HepG2 (cell line): Measurements from ENCODE around the gene PTPRM. TPM values are rescaled to one million over a fixed set of nuclear protein-coding genes. Genes with fewer than 3 reads are reported as not detected.

ENCODE experiments used
- ATAC-seq: fragments of 200-7000 bp; cut with Tn5 transposase; 3 replicates; pipeline ENCODE4 v1.9.1; 2020; ENCODE audit warnings: mild to moderate bottlenecking, moderate library complexity
- BruUV-seq: library from RNA; stranded (reverse); fragments of 400-500 nt; replicated peaks from 2 replicates; lab custom pipeline; 2021; lab: Mats Ljungman, UMichigan
- CTCF ChIA-PET: fragments of 300-600 bp; formaldehyde crosslinking; extraction: SDS; loops from one replicate; lab custom pipeline; 2021; ENCODE audit warnings: low total read pairs, inconsistent platforms, low intra/inter-chr PET ratio; lab: Yijun Ruan, JAX
- POLR2A ChIA-PET: fragments of 350-600 bp; sonication (Branson Sonifier 250); formaldehyde crosslinking; loops from one replicate; lab custom pipeline; 2020; ENCODE audit warnings: antibody characterized with exemption, inconsistent platforms; lab: Yijun Ruan, JAX
- DNase-seq: peaks from one replicate; pipeline ENCODE4 v3.0.0-alpha.2; 2015; ENCODE audit warnings: low spot score
- FAIRE-seq: peaks from 3 replicates; lab custom pipeline; 2011; peaks lifted over from hg19 to GRCh38; lab: Jason Lieb, UNC
- H2AFZ ChIP-seq: one replicate; pipeline ENCODE4 v1.6.1; 2011; ENCODE audit warnings: low read length, inconsistent platforms
- H3K27ac ChIP-seq: fragments of 300-600 bp; 3 replicates; pipeline ENCODE4 v1.8.0; 2011; ENCODE audit warnings: mixed run types, mild to moderate bottlenecking, mixed read lengths, low read length, inconsistent platforms; ENCODE audit not compliant: insufficient read depth; ENCODE audit errors: extremely low read length
- H3K27me3 ChIP-seq, 2 experiments: fragments of 200-600 bp in 1 of 2; 2 replicates in 1 of 2; 3 replicates in 1 of 2; pipeline versions ENCODE4 v1.6.0 to v1.8.0; 2011; ENCODE audit warnings: low read length in 2 of 2, mild to moderate bottlenecking in 2 of 2, moderate library complexity in 2 of 2, inconsistent platforms in 1 of 2; ENCODE audit not compliant: insufficient read depth in 2 of 2, control insufficient read depth in 1 of 2
- H3K36me3 ChIP-seq, 2 experiments: fragments of 200-600 bp in 1 of 2; replicated peaks in 1 of 2; 2 replicates in 1 of 2; 3 replicates in 1 of 2; pipeline versions ENCODE4 v1.5.1 to v1.8.0; 2011; ENCODE audit warnings: low read length in 2 of 2, inconsistent platforms in 1 of 2; ENCODE audit not compliant: insufficient read depth in 2 of 2, control insufficient read depth in 1 of 2
- H3K4me1 ChIP-seq: 2 replicates; pipeline ENCODE4 v1.5.1; 2012; ENCODE audit warnings: low read length, inconsistent platforms; ENCODE audit not compliant: insufficient read depth
- H3K4me2 ChIP-seq: 2 replicates; pipeline ENCODE4 v1.6.0; 2011; ENCODE audit warnings: low read depth, low read length, inconsistent platforms
- H3K4me3 ChIP-seq, 3 experiments: fragments of 200-600 bp in 1 of 3; sonication (generic), shearing (Covaris generic) in 1 of 3; replicated peaks in 1 of 3; 2 replicates each; pipeline ENCODE4 v1.5.1; 2011 to 2016; ENCODE audit warnings: low read length in 3 of 3, inconsistent platforms in 2 of 3, low read depth in 2 of 3, mild to moderate bottlenecking in 2 of 3, control low read depth in 1 of 3, mixed read lengths in 1 of 3; ENCODE audit not compliant: insufficient read depth in 1 of 3
- H3K79me2 ChIP-seq: one replicate; pipeline ENCODE4 v1.6.1; 2011; ENCODE audit warnings: low read length, inconsistent platforms; ENCODE audit not compliant: insufficient read depth
- H3K9ac ChIP-seq: 2 replicates; pipeline ENCODE4 v1.6.0; 2011; ENCODE audit warnings: mild to moderate bottlenecking, low read depth, low read length, inconsistent platforms; ENCODE audit not compliant: insufficient read depth
- H3K9me3 ChIP-seq: 2 replicates; pipeline ENCODE4 v1.5.1; 2012; ENCODE audit warnings: mild to moderate bottlenecking, low read length
- H4K20me1 ChIP-seq: 2 replicates; pipeline ENCODE4 v1.6.0; 2011; ENCODE audit warnings: inconsistent platforms, mild to moderate bottlenecking, low read length, moderate library complexity; ENCODE audit not compliant: insufficient read depth
- BCL6 ChIP-seq: IDR thresholded peaks from 2 replicates; pipeline ENCODE4 v1.6.1; 2016; ENCODE audit warnings: missing genetic modification reagents, missing compliant biosample characterization
- ISL2 ChIP-seq: sonication (generic); formaldehyde crosslinking; IDR thresholded peaks from 2 replicates; pipeline ENCODE4 v1.5.0; 2020; ENCODE audit warnings: missing genetic modification reagents
- MTA1 ChIP-seq: sonication (generic); formaldehyde crosslinking; IDR thresholded peaks from 2 replicates; pipeline ENCODE4 v1.4.0; 2020; ENCODE audit warnings: missing genetic modification reagents, mild to moderate bottlenecking, borderline replicate concordance
- SMAD1 ChIP-seq: sonication (generic); formaldehyde crosslinking; IDR thresholded peaks from 2 replicates; pipeline ENCODE4 v1.4.0; 2020; ENCODE audit warnings: missing genetic modification reagents, low read depth, mild to moderate bottlenecking, borderline replicate concordance
- SMC3 ChIP-seq: IDR thresholded peaks from 2 replicates; pipeline ENCODE4 v1.6.1; 2011; ENCODE audit warnings: low read length, improper control_type of control experiment
- ZFP36L2 ChIP-seq: sonication (generic); formaldehyde crosslinking; IDR thresholded peaks from 2 replicates; pipeline ENCODE4 v1.4.0; 2020; ENCODE audit warnings: missing genetic modification reagents
- ZNF609 ChIP-seq: sonication (generic); formaldehyde crosslinking; IDR thresholded peaks from 2 replicates; pipeline ENCODE4 v1.4.0; 2020; ENCODE audit warnings: mild to moderate bottlenecking, missing genetic modification reagents, borderline replicate concordance
- ZNF644 ChIP-seq: IDR thresholded peaks from 2 replicates; pipeline ENCODE4 v1.6.1; 2016; ENCODE audit warnings: low read depth
- ZSCAN30 ChIP-seq: sonication (generic); formaldehyde crosslinking; IDR thresholded peaks from 2 replicates; pipeline ENCODE4 v1.5.0; 2020; ENCODE audit warnings: mild to moderate bottlenecking, missing genetic modification reagents
- WGBS: methylation state at CpG from one replicate; pipeline ENCODE4 v1.1.6; 2017; ENCODE audit warnings: low lambda C conversion rate; 5-methylcytosine and 5-hydroxymethylcytosine counted together
- in situ Hi-C: cut with HindIII; loops from 2 replicates; pipeline ENCODE4 v1.10.0; 2017; ENCODE audit warnings: low pct_unique_long_range_greater_than_20kb; ENCODE audit not compliant: extremely low pct_ligation_motif_present
- intact Hi-C: fragments of 100-400 bp; cut with micrococcal nuclease; formaldehyde crosslinking; loops from one replicate; pipeline ENCODE4 v1.10.0; 2022; ENCODE audit not compliant: unreplicated experiment
- polyA plus RNA-seq, 8 experiments: library from polyadenylated mRNA; depleted of rRNA in 3 of 8; stranded (reverse) in 7 of 8; unstranded in 1 of 8; fragments of >200 nt; fragmentation: Illumina TruSeq in 4 of 8; extraction: Trizol in 4 of 8; gene quantifications; 2 replicates each; pipeline versions ENCODE4 v1.2.1 to v1.2.3, GENCODE V29; 2011 to 2016; ENCODE audit warnings: low read depth in 4 of 8, missing spikeins in 1 of 8, mixed read lengths in 1 of 8; ENCODE audit not compliant: insufficient read depth in 1 of 8
- total RNA-seq, 5 experiments: library from RNA; depleted of rRNA; stranded (reverse); fragments of >200 nt; fragmentation: Illumina TruSeq; extraction: Trizol; gene quantifications; 2 replicates each; pipeline ENCODE4 v1.2.3, GENCODE V29; 2016; ENCODE audit warnings: low read depth in 1 of 5
- TF ChIP-seq, protein P1 (sequence below): sonication (generic); formaldehyde crosslinking; IDR thresholded peaks from 2 replicates; pipeline ENCODE4 v1.5.1; 2020; ENCODE audit warnings: missing genetic modification reagents, mild to moderate bottlenecking, borderline replicate concordance
- TF ChIP-seq, protein P2 (sequence below): sonication (generic); formaldehyde crosslinking; IDR thresholded peaks from 2 replicates; pipeline ENCODE4 v1.5.0; 2020; ENCODE audit warnings: missing genetic modification reagents
- TF ChIP-seq, protein P3 (sequence below): sonication (generic); formaldehyde crosslinking; IDR thresholded peaks from 2 replicates; pipeline ENCODE4 v1.4.0; 2020; ENCODE audit warnings: missing genetic modification reagents
- TF ChIP-seq, protein P4 (sequence below): sonication (generic); formaldehyde crosslinking; IDR thresholded peaks from 2 replicates; pipeline ENCODE4 v1.4.0; 2020; ENCODE audit warnings: low read depth, mild to moderate bottlenecking, missing genetic modification reagents

PTPRM gene
- total and polyA plus RNA-seq, 2 of the 13 experiments (the other 11 are each of a cell fraction or from before 2014, with no cell fraction given): 12.6 to 108 TPM

- no peak for TF ChIP-seq ZNF609 (CRISPR knock-in tag)
- no peak for TF ChIP-seq SMC3
- TF ChIP-seq MTA1 (CRISPR knock-in tag): no peak
These were observed 861.8 kb downstream of the PTPRM start (continued) for GRCh38 chr18:8428951-8429350.

- in situ Hi-C loops: no loop called here
- 43% methylated on average over 4 of the region's 4 CpGs for WGBS
- no peaks in the 10 kb centered on the region for H3K4me1 ChIP-seq
- peaks cover 0 to 29% of the 10 kb centered on the region in 2 experiments; a peak in 2 of 5 replicates for H3K27me3 ChIP-seq
- H3K36me3 ChIP-seq: no peaks in the 10 kb centered on the region
- H3K4me3 ChIP-seq: no peak overlapping the region
- ATAC-seq (no peak), FAIRE-seq (no peak), DNase-seq (no peak)
- no peak overlapping the region for H3K27ac ChIP-seq
- H3K9ac ChIP-seq: no peak overlapping the region
- no peaks in the 10 kb centered on the region for H4K20me1 ChIP-seq
- POLR2A ChIA-PET: no interaction called here
- no peaks in the 10 kb centered on the region for H3K9me3 ChIP-seq
- no peaks in the 10 kb centered on the region for H3K79me2 ChIP-seq
- no peak overlapping the region for H3K4me2 ChIP-seq
- CTCF ChIA-PET: no interaction called here
- BruUV-seq: no TSS peak
- H2AFZ ChIP-seq: no peak overlapping the region
- intact Hi-C loops: no loop called here
- no peak for TF ChIP-seq ZNF644 (CRISPR knock-in tag)
- TF ChIP-seq, protein P1, sequence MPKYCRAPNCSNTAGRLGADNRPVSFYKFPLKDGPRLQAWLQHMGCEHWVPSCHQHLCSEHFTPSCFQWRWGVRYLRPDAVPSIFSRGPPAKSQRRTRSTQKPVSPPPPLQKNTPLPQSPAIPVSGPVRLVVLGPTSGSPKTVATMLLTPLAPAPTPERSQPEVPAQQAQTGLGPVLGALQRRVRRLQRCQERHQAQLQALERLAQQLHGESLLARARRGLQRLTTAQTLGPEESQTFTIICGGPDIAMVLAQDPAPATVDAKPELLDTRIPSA (CRISPR knock-in tag): no peak
- TF ChIP-seq, protein P2, sequence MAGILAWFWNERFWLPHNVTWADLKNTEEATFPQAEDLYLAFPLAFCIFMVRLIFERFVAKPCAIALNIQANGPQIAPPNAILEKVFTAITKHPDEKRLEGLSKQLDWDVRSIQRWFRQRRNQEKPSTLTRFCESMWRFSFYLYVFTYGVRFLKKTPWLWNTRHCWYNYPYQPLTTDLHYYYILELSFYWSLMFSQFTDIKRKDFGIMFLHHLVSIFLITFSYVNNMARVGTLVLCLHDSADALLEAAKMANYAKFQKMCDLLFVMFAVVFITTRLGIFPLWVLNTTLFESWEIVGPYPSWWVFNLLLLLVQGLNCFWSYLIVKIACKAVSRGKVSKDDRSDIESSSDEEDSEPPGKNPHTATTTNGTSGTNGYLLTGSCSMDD (CRISPR knock-in tag): no peak
- TF ChIP-seq ISL2 (CRISPR knock-in tag): no peak
- TF ChIP-seq, protein P3, sequence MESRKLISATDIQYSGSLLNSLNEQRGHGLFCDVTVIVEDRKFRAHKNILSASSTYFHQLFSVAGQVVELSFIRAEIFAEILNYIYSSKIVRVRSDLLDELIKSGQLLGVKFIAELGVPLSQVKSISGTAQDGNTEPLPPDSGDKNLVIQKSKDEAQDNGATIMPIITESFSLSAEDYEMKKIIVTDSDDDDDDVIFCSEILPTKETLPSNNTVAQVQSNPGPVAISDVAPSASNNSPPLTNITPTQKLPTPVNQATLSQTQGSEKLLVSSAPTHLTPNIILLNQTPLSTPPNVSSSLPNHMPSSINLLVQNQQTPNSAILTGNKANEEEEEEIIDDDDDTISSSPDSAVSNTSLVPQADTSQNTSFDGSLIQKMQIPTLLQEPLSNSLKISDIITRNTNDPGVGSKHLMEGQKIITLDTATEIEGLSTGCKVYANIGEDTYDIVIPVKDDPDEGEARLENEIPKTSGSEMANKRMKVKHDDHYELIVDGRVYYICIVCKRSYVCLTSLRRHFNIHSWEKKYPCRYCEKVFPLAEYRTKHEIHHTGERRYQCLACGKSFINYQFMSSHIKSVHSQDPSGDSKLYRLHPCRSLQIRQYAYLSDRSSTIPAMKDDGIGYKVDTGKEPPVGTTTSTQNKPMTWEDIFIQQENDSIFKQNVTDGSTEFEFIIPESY (CRISPR knock-in tag): no peak
- TF ChIP-seq, protein P4, sequence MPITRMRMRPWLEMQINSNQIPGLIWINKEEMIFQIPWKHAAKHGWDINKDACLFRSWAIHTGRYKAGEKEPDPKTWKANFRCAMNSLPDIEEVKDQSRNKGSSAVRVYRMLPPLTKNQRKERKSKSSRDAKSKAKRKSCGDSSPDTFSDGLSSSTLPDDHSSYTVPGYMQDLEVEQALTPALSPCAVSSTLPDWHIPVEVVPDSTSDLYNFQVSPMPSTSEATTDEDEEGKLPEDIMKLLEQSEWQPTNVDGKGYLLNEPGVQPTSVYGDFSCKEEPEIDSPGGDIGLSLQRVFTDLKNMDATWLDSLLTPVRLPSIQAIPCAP (CRISPR knock-in tag): no peak
- no peak for TF ChIP-seq BCL6 (CRISPR knock-in tag)
- TF ChIP-seq SMAD1 (CRISPR knock-in tag): no peak
- TF ChIP-seq ZFP36L2 (CRISPR knock-in tag): no peak
- no peak for TF ChIP-seq ZSCAN30
These were observed 863.9 kb downstream of the PTPRM start for GRCh38 chr18:8431036-8431435.
